Measurements from ENCODE around the gene SBSN.

DNA sequence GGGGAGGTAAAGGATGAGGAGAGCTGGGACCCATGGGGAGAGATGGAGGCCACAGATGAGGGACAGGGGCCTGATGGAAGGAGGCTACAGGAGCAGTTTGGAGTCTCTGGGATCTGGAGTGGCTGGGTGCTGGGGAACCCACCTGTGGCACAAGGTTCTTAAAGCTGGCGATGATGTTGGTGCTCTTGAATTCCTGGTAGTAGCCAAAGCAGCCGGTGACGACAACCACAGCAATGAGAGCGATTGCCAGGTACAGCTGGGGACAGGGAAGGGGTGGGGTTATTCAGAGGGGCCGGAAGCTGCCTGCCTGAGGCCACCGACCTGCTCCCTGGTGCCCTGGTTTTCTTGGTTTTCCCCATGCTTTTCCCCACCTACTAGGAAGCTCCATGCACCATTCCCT is 32.6 kb upstream of the SBSN start:
- TF ChIP-seq CEBPB (tag; IDR thresholded peaks at IDR 0.05): no peak
- TF ChIP-seq, protein P1, sequence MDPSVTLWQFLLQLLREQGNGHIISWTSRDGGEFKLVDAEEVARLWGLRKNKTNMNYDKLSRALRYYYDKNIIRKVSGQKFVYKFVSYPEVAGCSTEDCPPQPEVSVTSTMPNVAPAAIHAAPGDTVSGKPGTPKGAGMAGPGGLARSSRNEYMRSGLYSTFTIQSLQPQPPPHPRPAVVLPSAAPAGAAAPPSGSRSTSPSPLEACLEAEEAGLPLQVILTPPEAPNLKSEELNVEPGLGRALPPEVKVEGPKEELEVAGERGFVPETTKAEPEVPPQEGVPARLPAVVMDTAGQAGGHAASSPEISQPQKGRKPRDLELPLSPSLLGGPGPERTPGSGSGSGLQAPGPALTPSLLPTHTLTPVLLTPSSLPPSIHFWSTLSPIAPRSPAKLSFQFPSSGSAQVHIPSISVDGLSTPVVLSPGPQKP (CRISPR knock-in tag; IDR thresholded peaks at IDR 0.05): no peak
- TF ChIP-seq ELF1 (tag; IDR thresholded peaks at IDR 0.05): no peak
- TF ChIP-seq TCF7 (IDR thresholded peaks at IDR 0.05; ENCODE audit: borderline replicate concordance): no peak
- no peak for TF ChIP-seq ZHX1 (conservative IDR thresholded peaks at IDR 0.05; ENCODE audit: low read length)
- TF ChIP-seq, protein P2, sequence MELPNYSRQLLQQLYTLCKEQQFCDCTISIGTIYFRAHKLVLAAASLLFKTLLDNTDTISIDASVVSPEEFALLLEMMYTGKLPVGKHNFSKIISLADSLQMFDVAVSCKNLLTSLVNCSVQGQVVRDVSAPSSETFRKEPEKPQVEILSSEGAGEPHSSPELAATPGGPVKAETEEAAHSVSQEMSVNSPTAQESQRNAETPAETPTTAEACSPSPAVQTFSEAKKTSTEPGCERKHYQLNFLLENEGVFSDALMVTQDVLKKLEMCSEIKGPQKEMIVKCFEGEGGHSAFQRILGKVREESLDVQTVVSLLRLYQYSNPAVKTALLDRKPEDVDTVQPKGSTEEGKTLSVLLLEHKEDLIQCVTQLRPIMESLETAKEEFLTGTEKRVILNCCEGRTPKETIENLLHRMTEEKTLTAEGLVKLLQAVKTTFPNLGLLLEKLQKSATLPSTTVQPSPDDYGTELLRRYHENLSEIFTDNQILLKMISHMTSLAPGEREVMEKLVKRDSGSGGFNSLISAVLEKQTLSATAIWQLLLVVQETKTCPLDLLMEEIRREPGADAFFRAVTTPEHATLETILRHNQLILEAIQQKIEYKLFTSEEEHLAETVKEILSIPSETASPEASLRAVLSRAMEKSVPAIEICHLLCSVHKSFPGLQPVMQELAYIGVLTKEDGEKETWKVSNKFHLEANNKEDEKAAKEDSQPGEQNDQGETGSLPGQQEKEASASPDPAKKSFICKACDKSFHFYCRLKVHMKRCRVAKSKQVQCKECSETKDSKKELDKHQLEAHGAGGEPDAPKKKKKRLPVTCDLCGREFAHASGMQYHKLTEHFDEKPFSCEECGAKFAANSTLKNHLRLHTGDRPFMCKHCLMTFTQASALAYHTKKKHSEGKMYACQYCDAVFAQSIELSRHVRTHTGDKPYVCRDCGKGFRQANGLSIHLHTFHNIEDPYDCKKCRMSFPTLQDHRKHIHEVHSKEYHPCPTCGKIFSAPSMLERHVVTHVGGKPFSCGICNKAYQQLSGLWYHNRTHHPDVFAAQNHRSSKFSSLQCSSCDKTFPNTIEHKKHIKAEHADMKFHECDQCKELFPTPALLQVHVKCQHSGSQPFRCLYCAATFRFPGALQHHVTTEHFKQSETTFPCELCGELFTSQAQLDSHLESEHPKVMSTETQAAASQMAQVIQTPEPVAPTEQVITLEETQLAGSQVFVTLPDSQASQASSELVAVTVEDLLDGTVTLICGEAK (IDR thresholded peaks at IDR 0.05): no peak
- TF ChIP-seq, protein P2 (CRISPR knock-in tag; IDR thresholded peaks at IDR 0.05): no peak
- no peak for TF ChIP-seq TOE1 (IDR thresholded peaks at IDR 0.05; ENCODE audit: borderline replicate concordance)
- TF ChIP-seq TOE1 (CRISPR knock-in tag; IDR thresholded peaks at IDR 0.05; ENCODE audit: borderline replicate concordance, low read depth): no peak
- no peak for TF ChIP-seq CTCF (IDR thresholded peaks at IDR 0.05 in 2 of 3, conservative IDR thresholded peaks at IDR 0.05 in 1 of 3; ENCODE audit: insufficient read depth in 2 of 3, low read depth in 1 of 3, low read length in 3 of 3)
- TF ChIP-seq SMC3 (conservative IDR thresholded peaks at IDR 0.05; ENCODE audit: insufficient read depth, low read depth, low read length): no peak

Data from K562 (cell line).